Choroid plexus epithelial cell (primary cell): ENCODE measurements around the gene SDF4.

Experiments
- DNase-seq: peaks from one replicate; pipeline ENCODE4 v3.0.0-alpha.2; 2010; ENCODE audit warnings: low read depth
- H3K4me3 ChIP-seq: 2 replicates; pipeline ENCODE4 v1.5.1; 2011; ENCODE audit warnings: low read depth, mild to moderate bottlenecking, control low read depth, low read length, moderate library complexity
- CTCF ChIP-seq: conservative IDR thresholded peaks from 2 replicates; pipeline ENCODE4 v1.5.1; 2011; ENCODE audit warnings: low read depth, mild to moderate bottlenecking, control low read depth, inconsistent platforms, low read length, moderate library complexity

The SDF4 gene

GRCh38 chr1:1245817-1246576 is 14.2 kb upstream of the SDF4 start:
- DNase-seq = no peak
- TF ChIP-seq CTCF = no peak
- H3K4me3 ChIP-seq = no peak overlapping the region

- DNase-seq = no peak
- no peak for TF ChIP-seq CTCF
These were observed 13.5 kb upstream of the SDF4 start for GRCh38 chr1:1245178-1245816.

GRCh38 chr1:1244192-1244811 is 12.5 kb upstream of the SDF4 start:
- no peak for TF ChIP-seq CTCF
- no peak for DNase-seq

More at GRCh38 chr1:1245178-1245816, 13.5 kb upstream of the SDF4 start:
- no peak overlapping the region for H3K4me3 ChIP-seq

DNA sequence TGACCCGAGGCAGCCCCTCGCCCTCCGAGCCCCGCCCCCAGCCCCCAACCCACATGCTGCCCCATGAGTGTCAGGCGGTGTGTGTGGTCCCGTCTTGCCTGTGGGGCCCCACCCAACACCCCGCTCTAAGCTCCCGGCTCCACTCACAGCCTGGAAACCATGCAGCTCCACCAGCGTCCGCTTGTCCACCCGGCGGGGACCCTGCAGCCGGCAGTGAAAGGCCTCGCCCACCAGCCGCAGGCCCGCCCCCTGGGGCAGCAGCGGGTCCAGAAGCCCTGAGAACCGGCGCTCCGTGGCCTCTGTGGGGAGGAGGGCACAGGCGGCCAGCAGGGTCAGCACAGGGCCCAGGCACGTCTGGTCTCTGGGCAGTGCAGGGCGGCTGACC is 12.0 kb upstream of the SDF4 start:
- no peak overlapping the region for H3K4me3 ChIP-seq
- no peak for TF ChIP-seq CTCF
- peak; percentile 5 for DNase-seq

More at GRCh38 chr1:1244192-1244811, 12.5 kb upstream of the SDF4 start:
- no peak overlapping the region for H3K4me3 ChIP-seq

DNA sequence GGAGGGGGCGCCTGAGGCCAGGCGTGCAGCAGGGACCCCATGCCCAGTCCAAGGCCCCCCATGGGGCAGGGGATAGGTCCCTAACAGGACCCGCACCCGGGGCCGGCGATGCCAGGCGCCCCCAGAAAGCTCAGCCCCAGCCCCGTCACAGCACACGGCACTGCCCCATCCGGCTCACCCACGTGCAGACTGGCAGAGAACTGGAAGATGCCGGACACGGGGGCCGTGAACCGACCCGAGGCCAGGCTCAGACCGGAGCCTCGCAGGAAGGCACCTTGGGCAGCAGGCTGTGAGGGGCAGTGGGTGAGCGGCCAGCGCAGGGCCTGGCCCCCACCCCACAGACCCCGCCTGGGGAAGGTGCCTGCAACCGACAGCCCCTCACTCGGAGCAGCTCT is 11.5 kb upstream of the SDF4 start:
- TF ChIP-seq CTCF = no peak
- DNase-seq = no peak
- H3K4me3 ChIP-seq = no peak overlapping the region

- DNase-seq = no peak
- TF ChIP-seq CTCF = no peak
- H3K4me3 ChIP-seq = no peak overlapping the region
These were observed 10.9 kb upstream of the SDF4 start for GRCh38 chr1:1242461-1243265.
